Hindlimb muscle (tissue), 1 donor: ENCODE data around the gene BSG. TPM values are rescaled to one million over a fixed set of nuclear protein-coding genes. Genes with fewer than 3 reads are reported as not detected.
"Not testable (repeated sequence)": the region's sequence is repeated elsewhere in the genome, so short reads cannot be mapped to it uniquely, and the experiment has no call there.

Experiments
- DNase-seq: peaks from one replicate; pipeline ENCODE4 v3.0.0-alpha.2; 2013
- polyA plus RNA-seq: library from polyadenylated mRNA; unstranded; fragments of 120-200 nt; gene quantifications from one replicate; pipeline ENCODE4 v1.2.1, GENCODE V29; 2013; ENCODE audit not compliant: insufficient read length

The BSG gene
- polyA plus RNA-seq, 1 donor, result 227 TPM

GRCh38 chr19:621191-621590 is 48.8 kb downstream of the BSG start:
- DNase-seq, result not testable (repeated sequence)

- DNase-seq, result no peak
Observed at GRCh38 chr19:621819-622218, 49.4 kb downstream of the BSG start.

- no peak for DNase-seq
Observed at GRCh38 chr19:622666-623065, 50.3 kb downstream of the BSG start.

- DNase-seq, result no peak
Observed at GRCh38 chr19:623175-623916, 51.0 kb downstream of the BSG start.

GRCh38 chr19:623974-624373 is 51.6 kb downstream of the BSG start:
- no peak for DNase-seq

- DNase-seq, result no peak
Observed at GRCh38 chr19:624433-625109, 52.2 kb downstream of the BSG start.

- no peak for DNase-seq
Observed at GRCh38 chr19:625257-625656, 52.9 kb downstream of the BSG start.

- not testable (repeated sequence) for DNase-seq
Observed at GRCh38 chr19:626566-626965, 54.2 kb downstream of the BSG start.

- DNase-seq, result no peak
Observed at GRCh38 chr19:628168-628567, 55.8 kb downstream of the BSG start.

GRCh38 chr19:629515-629914 is 57.1 kb downstream of the BSG start:
- DNase-seq, result not testable (repeated sequence)

GRCh38 chr19:629961-630714 is 57.7 kb downstream of the BSG start:
- no peak for DNase-seq

- DNase-seq, result no peak
Observed at GRCh38 chr19:632579-633067, 60.2 kb downstream of the BSG start.

Other genes starting within 250 kb of the BSG start
- 34.9 TPM for gene MIER2, start 227.8 kb upstream of the BSG start, polyA plus RNA-seq
- 1.3 TPM for gene C2CD4C, start 163.4 kb upstream of the BSG start, polyA plus RNA-seq
- gene SHC2, start 111.6 kb upstream of the BSG start, polyA plus RNA-seq, result 39.7 TPM
- 11.9 TPM for gene MADCAM1, start 76.1 kb upstream of the BSG start, polyA plus RNA-seq
- 10.1 TPM for gene TPGS1, start 65.1 kb upstream of the BSG start, polyA plus RNA-seq
- gene CDC34, start 40.8 kb upstream of the BSG start, polyA plus RNA-seq, result 78.5 TPM
- 0.21 TPM for gene GZMM, start 28.5 kb upstream of the BSG start, polyA plus RNA-seq
- 0.09 TPM for gene HCN2, start 17.3 kb downstream of the BSG start, polyA plus RNA-seq
- gene POLRMT, start 60.9 kb downstream of the BSG start, polyA plus RNA-seq, result 36.0 TPM
- gene FGF22, start 67.3 kb downstream of the BSG start, polyA plus RNA-seq, result 0.28 TPM
- 32.3 TPM for gene RNF126, start 90.6 kb downstream of the BSG start, polyA plus RNA-seq
- gene FSTL3, start 103.8 kb downstream of the BSG start, polyA plus RNA-seq, result 17.9 TPM
- 0.32 TPM for gene PRSS57, start 122.9 kb downstream of the BSG start, polyA plus RNA-seq
- gene PALM, start 136.3 kb downstream of the BSG start, polyA plus RNA-seq, result 47.0 TPM
- gene MISP, start 178.5 kb downstream of the BSG start, polyA plus RNA-seq, result 0.21 TPM
- gene PTBP1, start 224.9 kb downstream of the BSG start, polyA plus RNA-seq, result 127 TPM
- not detected for gene PLPPR3, start 249.4 kb downstream of the BSG start, polyA plus RNA-seq